ENCODE data around the gene AFF3.

The AFF3 gene

GRCh38 chr2:99857867-99858444 is 284.4 kb downstream of the AFF3 start:
- no peak for DNase-seq (ENCODE audit: low read depth, low spot score)

- no peak for DNase-seq (ENCODE audit: low read depth, low spot score)
These were observed 285.0 kb downstream of the AFF3 start for GRCh38 chr2:99857372-99857771.

- no peak for DNase-seq (ENCODE audit: low read depth, low spot score)
These were observed 286.3 kb downstream of the AFF3 start for GRCh38 chr2:99856119-99856518.

- DNase-seq (ENCODE audit: low read depth, low spot score), result no peak
These were observed 288.0 kb downstream of the AFF3 start for GRCh38 chr2:99854236-99854852.

GRCh38 chr2:99852956-99853355 is 289.4 kb downstream of the AFF3 start:
- DNase-seq (ENCODE audit: low read depth, low spot score), result no peak

- DNase-seq (ENCODE audit: low read depth, low spot score), result no peak
These were observed 289.9 kb downstream of the AFF3 start for GRCh38 chr2:99852376-99852934.

GRCh38 chr2:99851811-99852210 is 290.6 kb downstream of the AFF3 start:
- DNase-seq (ENCODE audit: low read depth, low spot score), result no peak

GRCh38 chr2:99851089-99851488 is 291.3 kb downstream of the AFF3 start:
- no peak for DNase-seq (ENCODE audit: low read depth, low spot score)

GRCh38 chr2:99850084-99850710 is 292.2 kb downstream of the AFF3 start:
- DNase-seq (ENCODE audit: low read depth, low spot score), result no peak

GRCh38 chr2:99846462-99847107 is 295.8 kb downstream of the AFF3 start:
- no peak for DNase-seq (ENCODE audit: low read depth, low spot score)

- DNase-seq (ENCODE audit: low read depth, low spot score), result no peak
These were observed 297.1 kb downstream of the AFF3 start for GRCh38 chr2:99845296-99845695.

GRCh38 chr2:99842451-99842850 is 299.9 kb downstream of the AFF3 start:
- DNase-seq (ENCODE audit: low read depth, low spot score), result no peak

- no peak for DNase-seq (ENCODE audit: low read depth, low spot score)
These were observed 300.6 kb downstream of the AFF3 start for GRCh38 chr2:99841749-99842148.

- no peak for DNase-seq (ENCODE audit: low read depth, low spot score)
These were observed 301.6 kb downstream of the AFF3 start for GRCh38 chr2:99840831-99841230.

- DNase-seq (ENCODE audit: low read depth, low spot score), result no peak
These were observed 305.4 kb downstream of the AFF3 start for GRCh38 chr2:99836690-99837605.

- DNase-seq (ENCODE audit: low read depth, low spot score), result no peak
These were observed 308.0 kb downstream of the AFF3 start for GRCh38 chr2:99834426-99834825.

GRCh38 chr2:99833586-99834201 is 308.7 kb downstream of the AFF3 start:
- no peak for DNase-seq (ENCODE audit: low read depth, low spot score)

GRCh38 chr2:99832926-99833325 is 309.5 kb downstream of the AFF3 start:
- no peak for DNase-seq (ENCODE audit: low read depth, low spot score)

- no peak for DNase-seq (ENCODE audit: low read depth, low spot score)
These were observed 310.6 kb downstream of the AFF3 start for GRCh38 chr2:99831772-99832171.

- no peak for DNase-seq (ENCODE audit: low read depth, low spot score)
These were observed 314.9 kb downstream of the AFF3 start for GRCh38 chr2:99827296-99827999.
